ENCODE results near the gene HOXB5.

HOXB5 gene

DNA sequence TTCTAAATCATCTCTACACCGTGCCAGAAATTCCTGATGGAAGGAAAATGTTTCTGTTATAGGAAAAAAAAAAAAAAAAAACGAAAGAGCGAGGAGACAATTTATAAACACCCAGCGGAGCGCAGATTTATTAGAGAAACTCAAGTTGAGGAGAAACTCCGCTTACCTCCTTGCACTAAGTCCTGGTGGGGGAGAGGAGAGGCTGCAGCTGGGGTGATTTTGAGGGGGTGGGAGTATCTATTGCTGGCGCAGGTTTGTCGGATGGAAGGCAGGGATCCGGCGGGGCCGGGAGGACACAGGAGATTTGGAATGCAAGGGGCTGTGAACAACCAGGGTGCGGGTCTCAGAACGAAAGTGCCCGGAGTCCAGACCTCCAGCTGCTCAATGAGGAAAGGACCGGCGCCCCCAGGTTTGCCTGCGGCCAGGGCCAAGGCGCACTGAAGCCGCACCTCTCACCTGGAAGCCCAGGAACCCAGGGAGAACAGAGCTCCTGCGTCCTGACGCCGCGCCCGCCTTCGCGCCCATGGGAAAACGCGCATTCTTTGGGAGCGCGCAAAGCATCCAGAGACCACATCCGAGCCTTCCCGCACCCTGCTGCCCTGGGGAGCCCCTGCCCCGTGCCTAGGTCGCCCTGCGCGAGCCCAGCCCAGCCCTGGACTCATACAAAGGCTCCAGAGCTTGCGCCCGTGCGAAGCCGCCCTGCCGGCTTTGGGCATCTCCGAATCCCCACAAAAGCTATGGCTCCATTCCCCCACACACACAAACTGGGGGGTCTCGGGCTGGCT is 24.1 kb upstream of the HOXB5 start:
- in situ Hi-C loops (cut with MboI; ENCODE audit: low sequenced_read_pairs), result no loop called here

GRCh38 chr17:48616717-48617470 is 23.3 kb upstream of the HOXB5 start:
- in situ Hi-C loops (cut with MboI; ENCODE audit: low sequenced_read_pairs), result no loop called here

- in situ Hi-C loops (cut with MboI; ENCODE audit: low sequenced_read_pairs), result no loop called here
Observed at GRCh38 chr17:48615963-48616716, 22.6 kb upstream of the HOXB5 start.

- in situ Hi-C loops (cut with MboI; ENCODE audit: low sequenced_read_pairs), result no loop called here
Observed at GRCh38 chr17:48615047-48615962, 21.7 kb upstream of the HOXB5 start, which contains the start of gene HOXB8. TSS of gene HOXB8 (minus strand) at chr17:48615292. CDS start at chr17:48614704, 588 bp downstream.

- in situ Hi-C loops (cut with MboI; ENCODE audit: low sequenced_read_pairs), result no loop called here
Observed at GRCh38 chr17:48613862-48614694, 20.5 kb upstream of the HOXB5 start.

GRCh38 chr17:48612854-48613691 is 19.5 kb upstream of the HOXB5 start:
- in situ Hi-C loops (cut with MboI; ENCODE audit: low sequenced_read_pairs), result no loop called here

DNA sequence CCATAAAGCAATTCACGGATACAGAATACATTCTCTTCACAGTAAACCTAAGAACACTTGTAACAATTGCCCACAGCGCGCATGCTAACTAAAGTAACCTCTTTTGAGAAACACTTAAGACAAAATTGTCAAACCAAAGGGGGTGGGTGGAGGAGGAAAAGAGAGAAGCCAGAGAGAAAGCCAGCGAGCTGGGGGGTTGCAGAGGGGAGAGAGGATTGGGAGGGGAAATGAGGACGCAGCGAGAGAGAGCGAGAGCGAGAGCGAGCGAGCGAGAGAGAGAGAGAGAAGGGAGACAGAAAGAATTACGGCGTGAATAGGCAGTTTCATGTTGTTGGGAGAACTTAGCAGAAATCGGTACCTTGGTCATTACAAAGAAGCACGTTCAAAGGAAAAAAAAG is 18.9 kb upstream of the HOXB5 start:
- in situ Hi-C loops (cut with MboI; ENCODE audit: low sequenced_read_pairs), result no loop called here

- in situ Hi-C loops (cut with MboI; ENCODE audit: low sequenced_read_pairs), result no loop called here
Observed at GRCh38 chr17:48611681-48612455, 18.3 kb upstream of the HOXB5 start.

- in situ Hi-C loops (cut with MboI; ENCODE audit: low sequenced_read_pairs), result no loop called here
Observed at GRCh38 chr17:48611213-48611612, 17.6 kb upstream of the HOXB5 start.

DNA sequence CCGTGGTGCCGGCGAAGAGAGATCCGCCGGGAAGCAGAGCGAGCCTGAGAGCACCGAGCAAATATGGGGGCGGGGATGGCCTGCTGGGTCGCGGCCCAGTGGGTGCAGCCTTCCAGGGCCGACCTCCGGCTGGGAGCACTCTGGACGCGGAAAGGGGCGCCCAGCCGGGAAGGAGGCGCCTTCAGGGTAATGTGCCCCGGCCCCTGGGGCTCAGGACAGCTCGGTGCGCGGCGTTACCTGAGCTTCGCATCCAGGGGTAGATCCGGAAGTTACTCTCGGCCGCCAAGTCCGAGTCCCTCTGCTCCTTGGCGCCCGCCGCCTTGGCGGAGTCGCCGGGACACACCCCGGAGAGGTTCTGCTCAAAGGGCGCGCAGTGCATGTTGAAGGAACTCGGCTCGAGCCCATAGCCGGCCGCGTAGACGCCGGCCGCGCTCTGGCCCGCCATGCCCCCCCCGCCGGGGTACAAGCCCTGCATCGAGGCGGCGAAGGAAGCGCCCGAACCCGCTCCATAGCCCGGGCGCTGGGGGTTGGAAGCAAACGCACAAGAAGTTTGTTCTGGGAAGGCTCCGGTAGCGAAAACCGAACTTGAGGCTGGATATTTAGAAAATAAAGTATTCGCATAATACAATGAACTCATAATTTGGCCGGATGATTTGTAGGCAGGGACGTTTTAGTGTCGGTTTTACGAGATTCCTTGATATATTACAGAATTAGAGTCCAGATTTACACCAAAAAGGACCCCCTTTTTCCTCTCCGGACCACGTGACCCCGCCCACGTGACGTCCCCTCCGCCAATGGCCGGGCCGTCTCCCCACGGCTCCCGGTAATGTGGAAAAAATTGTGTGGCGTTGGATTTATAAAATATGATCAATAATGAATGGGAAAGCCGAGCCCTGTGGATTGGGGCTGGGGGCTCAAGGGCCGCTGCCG is 17.0 kb upstream of the HOXB5 start, which contains the start of gene HOXB7:
Gene HOXB7 (minus strand): TSS at position 736 of the 930 bp plus-strand sequence. CDS start 99 bp downstream, at position 637.
- in situ Hi-C loops (cut with MboI; ENCODE audit: low sequenced_read_pairs), result no loop called here

- in situ Hi-C loops (cut with MboI; ENCODE audit: low sequenced_read_pairs), result no loop called here
Observed at GRCh38 chr17:48609759-48610281, 16.2 kb upstream of the HOXB5 start.

- in situ Hi-C loops (cut with MboI; ENCODE audit: low sequenced_read_pairs), result no loop called here
Observed at GRCh38 chr17:48609033-48609432, 15.5 kb upstream of the HOXB5 start.

GRCh38 chr17:48608494-48608834 is 14.9 kb upstream of the HOXB5 start:
- in situ Hi-C loops (cut with MboI; ENCODE audit: low sequenced_read_pairs), result no loop called here

DNA sequence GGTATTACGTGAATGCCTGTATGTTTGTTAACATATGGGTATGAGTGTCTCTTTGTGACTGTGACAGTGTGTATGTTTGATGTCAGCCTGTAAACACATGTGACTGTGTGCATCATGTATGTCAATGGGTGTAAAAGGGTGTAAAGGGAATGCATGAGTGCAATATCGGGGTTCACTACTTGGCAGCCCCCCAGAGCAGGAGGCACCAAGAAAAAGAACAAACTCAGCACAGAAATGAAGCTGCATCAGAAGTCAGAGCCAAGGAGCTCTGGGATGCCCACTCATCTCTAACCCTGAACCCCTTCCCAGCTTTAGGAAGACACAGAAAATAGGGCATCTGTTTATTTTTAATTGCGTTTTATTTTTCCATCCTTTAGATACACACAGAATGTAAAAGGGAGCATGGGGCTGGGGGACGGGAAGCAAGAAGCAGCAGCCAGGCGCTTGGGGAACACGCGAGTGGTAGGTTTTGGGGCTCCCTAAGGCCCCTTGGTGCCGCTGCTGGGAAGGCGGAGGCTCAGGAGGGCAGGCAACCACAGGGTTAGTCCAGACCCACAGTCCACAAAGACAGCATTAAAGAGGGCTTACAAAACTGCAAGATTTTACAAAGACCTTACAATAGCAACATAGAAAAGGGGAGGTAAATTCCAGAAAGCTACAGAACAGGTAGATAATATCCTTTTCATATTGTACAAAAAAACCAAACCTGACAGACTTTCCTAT is 13.5 kb upstream of the HOXB5 start:
- in situ Hi-C loops (cut with MboI; ENCODE audit: low sequenced_read_pairs), result no loop called here

DNA sequence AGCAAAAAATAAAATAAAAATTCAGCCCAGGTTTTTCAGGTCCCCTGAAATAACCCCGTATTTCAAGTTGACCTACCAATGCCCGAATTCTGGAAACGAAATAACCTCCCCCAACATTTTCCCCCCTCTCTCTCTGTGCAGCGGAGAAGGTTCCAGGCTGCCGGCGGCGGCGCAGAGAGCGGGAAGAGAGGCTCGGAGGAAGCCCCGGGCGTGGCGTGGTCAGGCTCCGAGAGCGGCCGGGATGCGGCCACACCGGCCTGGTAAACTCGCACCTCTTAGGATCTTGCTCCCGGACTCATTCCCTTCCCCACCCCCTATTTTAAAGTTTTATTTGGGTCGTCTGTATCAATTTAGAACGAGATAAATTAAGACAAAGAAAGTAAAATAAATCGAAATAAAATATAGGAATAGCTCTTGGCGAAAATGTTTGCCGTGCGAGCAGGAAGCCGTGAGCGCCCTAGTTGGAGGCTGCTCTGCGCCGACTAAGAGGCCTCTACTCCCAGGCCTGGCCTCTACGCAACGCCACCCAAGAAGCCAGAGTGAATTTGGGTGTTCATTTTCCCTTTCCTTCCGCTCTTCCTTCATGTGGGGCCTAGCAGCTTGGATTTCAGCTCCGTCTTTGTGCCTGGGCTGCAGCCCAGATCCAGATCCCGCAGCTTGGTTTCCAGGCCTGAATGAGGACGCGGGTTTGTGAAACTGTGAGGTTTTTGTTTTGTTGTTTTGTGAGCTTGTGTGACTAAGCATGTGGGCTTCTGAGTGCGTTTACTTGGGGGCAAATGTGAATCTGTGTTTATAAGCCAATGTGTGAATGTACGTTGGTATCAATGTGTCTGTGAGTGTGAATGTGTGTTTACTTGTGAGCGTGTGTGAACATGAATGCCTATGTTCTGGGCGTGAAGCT is 12.7 kb upstream of the HOXB5 start:
- in situ Hi-C loops (cut with MboI; ENCODE audit: low sequenced_read_pairs), result no loop called here
